Measurements from ENCODE around the gene GSTT2B. TPM values are rescaled to one million over a fixed set of nuclear protein-coding genes. Genes with fewer than 3 reads are reported as not detected.
"Not testable (repeated sequence)": the region's sequence is repeated elsewhere in the genome, so short reads cannot be mapped to it uniquely, and the experiment has no call there.

The GSTT2B gene
- total and polyA plus RNA-seq, 2 donors (not counting 3 experiments of a cell fraction or from before 2014, with no cell fraction given): 33.6 to 36.1 TPM

GRCh38 chr22:23989583-23990244 is 28.7 kb upstream of the GSTT2B start:
- FAIRE-seq; intact Hi-C loops (cut with micrococcal nuclease); dilution Hi-C loops (cut with MboI; ENCODE audit: extremely low pct_ligation_motif_present, low sequenced_read_pairs); H3K4me2 ChIP-seq (ENCODE audit: insufficient read depth, low read length); DNase-seq (ENCODE audit: low read depth, low spot score); H3K4me3 ChIP-seq (replicated peaks in 1 of 3; ENCODE audit: insufficient read depth in 1 of 3, low read depth in 1 of 3, low read length in 3 of 3); H4K20me1 ChIP-seq (replicated peaks; ENCODE audit: control insufficient read depth, extremely low read depth, insufficient read depth, low read length); H3K9ac ChIP-seq (replicated peaks; ENCODE audit: extremely low read depth, insufficient read depth, low read length); H2AFZ ChIP-seq (ENCODE audit: low read depth, low read length); H3K9me1 ChIP-seq (replicated peaks; ENCODE audit: control insufficient read depth, extremely low read depth, insufficient read depth, low read length); H3K79me2 ChIP-seq (ENCODE audit: control insufficient read depth, insufficient read depth, low read length); POLR2A ChIA-PET; H3K9me3 ChIP-seq (replicated peaks; ENCODE audit: control insufficient read depth, insufficient read depth, low read length); H3K36me3 ChIP-seq (ENCODE audit: control insufficient read depth in 2 of 2, extremely low read depth in 1 of 2, insufficient read depth in 2 of 2, low read length in 2 of 2); BruUV-seq (replicated peaks); H3K27ac ChIP-seq (ENCODE audit: insufficient read depth, low read depth, low read length); H3K27me3 ChIP-seq (ENCODE audit: control insufficient read depth in 2 of 2, insufficient read depth in 2 of 2, low read length in 2 of 2); H3K4me1 ChIP-seq (ENCODE audit: control insufficient read depth, extremely low read depth, insufficient read depth, low read length): not testable (repeated sequence)
- CTCF ChIA-PET: interaction anchor here (0.7 kb wide), 1 partner anchor 14 kb away, joined by 3 read pairs; no protein-coding TSS in a partner anchor

GRCh38 chr22:23986538-23987178 is 25.7 kb upstream of the GSTT2B start:
- H4K20me1 ChIP-seq (replicated peaks; ENCODE audit: control insufficient read depth, extremely low read depth, insufficient read depth, low read length); H3K27ac ChIP-seq (ENCODE audit: insufficient read depth, low read depth, low read length); DNase-seq (ENCODE audit: low read depth, low spot score); POLR2A ChIA-PET; BruUV-seq (replicated peaks); H3K9ac ChIP-seq (replicated peaks; ENCODE audit: extremely low read depth, insufficient read depth, low read length); H3K36me3 ChIP-seq (ENCODE audit: control insufficient read depth in 2 of 2, extremely low read depth in 1 of 2, insufficient read depth in 2 of 2, low read length in 2 of 2); H3K4me1 ChIP-seq (ENCODE audit: control insufficient read depth, extremely low read depth, insufficient read depth, low read length); H3K9me3 ChIP-seq (replicated peaks; ENCODE audit: control insufficient read depth, insufficient read depth, low read length); H3K27me3 ChIP-seq (ENCODE audit: control insufficient read depth in 2 of 2, insufficient read depth in 2 of 2, low read length in 2 of 2); H3K4me3 ChIP-seq (replicated peaks in 1 of 3; ENCODE audit: insufficient read depth in 1 of 3, low read depth in 1 of 3, low read length in 3 of 3); H3K79me2 ChIP-seq (ENCODE audit: control insufficient read depth, insufficient read depth, low read length); intact Hi-C loops (cut with micrococcal nuclease); H3K4me2 ChIP-seq (ENCODE audit: insufficient read depth, low read length); FAIRE-seq; dilution Hi-C loops (cut with MboI; ENCODE audit: extremely low pct_ligation_motif_present, low sequenced_read_pairs); H2AFZ ChIP-seq (ENCODE audit: low read depth, low read length); CTCF ChIA-PET; H3K9me1 ChIP-seq (replicated peaks; ENCODE audit: control insufficient read depth, extremely low read depth, insufficient read depth, low read length): not testable (repeated sequence)

GRCh38 chr22:23986089-23986488 is 25.1 kb upstream of the GSTT2B start:
- BruUV-seq (replicated peaks); H3K9me1 ChIP-seq (replicated peaks; ENCODE audit: control insufficient read depth, extremely low read depth, insufficient read depth, low read length); H3K9ac ChIP-seq (replicated peaks; ENCODE audit: extremely low read depth, insufficient read depth, low read length); H3K27ac ChIP-seq (ENCODE audit: insufficient read depth, low read depth, low read length); H3K27me3 ChIP-seq (ENCODE audit: control insufficient read depth in 2 of 2, insufficient read depth in 2 of 2, low read length in 2 of 2); FAIRE-seq; CTCF ChIA-PET; dilution Hi-C loops (cut with MboI; ENCODE audit: extremely low pct_ligation_motif_present, low sequenced_read_pairs); H3K36me3 ChIP-seq (ENCODE audit: control insufficient read depth in 2 of 2, extremely low read depth in 1 of 2, insufficient read depth in 2 of 2, low read length in 2 of 2); H3K4me2 ChIP-seq (ENCODE audit: insufficient read depth, low read length); POLR2A ChIA-PET; H4K20me1 ChIP-seq (replicated peaks; ENCODE audit: control insufficient read depth, extremely low read depth, insufficient read depth, low read length); H2AFZ ChIP-seq (ENCODE audit: low read depth, low read length); intact Hi-C loops (cut with micrococcal nuclease); H3K9me3 ChIP-seq (replicated peaks; ENCODE audit: control insufficient read depth, insufficient read depth, low read length); H3K4me1 ChIP-seq (ENCODE audit: control insufficient read depth, extremely low read depth, insufficient read depth, low read length); H3K79me2 ChIP-seq (ENCODE audit: control insufficient read depth, insufficient read depth, low read length); H3K4me3 ChIP-seq (replicated peaks in 1 of 3; ENCODE audit: insufficient read depth in 1 of 3, low read depth in 1 of 3, low read length in 3 of 3); DNase-seq (ENCODE audit: low read depth, low spot score): not testable (repeated sequence)
